K562 (cell line): Measurements from ENCODE around the gene SMAD3. TPM values are rescaled to one million over a fixed set of nuclear protein-coding genes. Genes with fewer than 3 reads are reported as not detected.
A peak's percentile ranks its signal among the peaks of the same experiment; 100 is the strongest.

Experiments
- BRCA1 ChIP-seq, 2 experiments: fragments of 450-650 bp in 1 of 2; sonication (generic) in 1 of 2; formaldehyde crosslinking in 1 of 2; IDR thresholded peaks; 2 replicates each; pipeline versions ENCODE4 v1.5.0 to v1.6.1; 2017 to 2020; ENCODE audit warnings: mild to moderate bottlenecking in 1 of 2, missing genetic modification reagents in 1 of 2
- CBX2 ChIP-seq: fragments of 200-600 bp; sonication (generic); IDR thresholded peaks from one replicate; pipeline ENCODE4 v1.6.1; 2012; ENCODE audit warnings: mild to moderate bottlenecking, low read length, inconsistent platforms; ENCODE audit not compliant: insufficient read depth, poor library complexity, severe bottlenecking
- HNRNPL ChIP-seq: fragments of 200-400 bp; formaldehyde crosslinking; IDR thresholded peaks from 2 replicates; pipeline ENCODE4 v1.6.1; 2017; ENCODE audit warnings: low read depth, mild to moderate bottlenecking, low read length
- MEF2D ChIP-seq: conservative IDR thresholded peaks from 2 replicates; pipeline ENCODE4 v1.6.1; 2016; ENCODE audit warnings: low read depth, missing genetic modification characterization, missing compliant biosample characterization
- MEIS2 ChIP-seq: fragments of 450-650 bp; IDR thresholded peaks from 2 replicates; pipeline ENCODE4 v1.6.1; 2014; ENCODE audit warnings: mild to moderate bottlenecking; ENCODE audit not compliant: partially characterized antibody
- POLR2AphosphoS5 ChIP-seq: IDR thresholded peaks from 2 replicates; pipeline ENCODE4 v1.6.1; 2011; ENCODE audit warnings: mild to moderate bottlenecking, low read depth, low read length, moderate library complexity; ENCODE audit not compliant: control insufficient read depth, insufficient read depth
- RFX7 ChIP-seq: fragments of 250-450 bp; sonication (Bioruptor Pico); IDR thresholded peaks from 2 replicates; pipeline ENCODE4 v1.5.1; 2021; ENCODE audit warnings: mild to moderate bottlenecking
- RREB1 ChIP-seq: fragments of 250-450 bp; sonication (Bioruptor Pico); IDR thresholded peaks from 2 replicates; pipeline ENCODE4 v1.4.0; 2020
- SAFB2 ChIP-seq: fragments of 200-400 bp; formaldehyde crosslinking; IDR thresholded peaks from 2 replicates; pipeline ENCODE4 v1.6.1; 2018; ENCODE audit warnings: borderline replicate concordance, low read length, low read depth, moderate library complexity; ENCODE audit not compliant: severe bottlenecking
- SRSF9 ChIP-seq: fragments of 200-400 bp; formaldehyde crosslinking; IDR thresholded peaks from 2 replicates; pipeline ENCODE4 v1.6.1; 2017; ENCODE audit warnings: low read depth, low read length, borderline replicate concordance
- WHSC1 ChIP-seq: IDR thresholded peaks from one replicate; pipeline ENCODE4 v1.6.1; 2012; ENCODE audit warnings: low read length, control low read depth, inconsistent platforms
- ZBTB43 ChIP-seq: sonication (generic); formaldehyde crosslinking; IDR thresholded peaks from 2 replicates; pipeline ENCODE4 v1.8.0; 2023; ENCODE audit warnings: mild to moderate bottlenecking, missing genetic modification reagents
- ZNF121 ChIP-seq: sonication (generic); formaldehyde crosslinking; conservative IDR thresholded peaks from 2 replicates; pipeline ENCODE4 v1.8.0; 2022; ENCODE audit warnings: missing genetic modification reagents
- polyA plus RNA-seq, 8 experiments: library from polyadenylated mRNA; depleted of rRNA in 4 of 8; stranded (reverse) in 5 of 8; unstranded in 3 of 8; fragments of >200 nt; fragmentation: Nextera tagmentation in 2 of 8; fragmentation: Illumina TruSeq in 1 of 8; extraction: Ambion mirVana in 2 of 8; extraction: Trizol in 1 of 8; gene quantifications; 2 replicates each; pipeline versions ENCODE4 v1.2.1 to v1.2.3, GENCODE V29; 2011 to 2014; ENCODE audit warnings: inconsistent platforms in 1 of 8, missing spikeins in 1 of 8
- total RNA-seq, 7 experiments: library from RNA; depleted of rRNA in 6 of 7; stranded (reverse); fragments of >200 nt in 6 of 7; fragmentation: Illumina TruSeq in 2 of 7; extraction: Trizol in 2 of 7; gene quantifications; 2 replicates each; pipeline versions ENCODE4 v1.2.1 to v1.2.3, GENCODE V29; 2011 to 2021; ENCODE audit warnings: low replicate concordance in 1 of 7
- TF ChIP-seq, protein P1 (sequence below): sonication (generic); formaldehyde crosslinking; IDR thresholded peaks from 2 replicates; pipeline ENCODE4 v1.8.0; 2022; ENCODE audit warnings: missing genetic modification reagents, mild to moderate bottlenecking, borderline replicate concordance
- TF ChIP-seq, protein P2 (sequence below): fragments of 250-450 bp; sonication (Bioruptor Pico); IDR thresholded peaks from 2 replicates; pipeline ENCODE4 v1.5.0; 2020; ENCODE audit warnings: mild to moderate bottlenecking

SMAD3 gene
- total and polyA plus RNA-seq, 9 of the 15 experiments (the other 6 are each of a cell fraction or from before 2014, with no cell fraction given) = 4.3 to 39.2 (median 11.1) TPM

DNA sequence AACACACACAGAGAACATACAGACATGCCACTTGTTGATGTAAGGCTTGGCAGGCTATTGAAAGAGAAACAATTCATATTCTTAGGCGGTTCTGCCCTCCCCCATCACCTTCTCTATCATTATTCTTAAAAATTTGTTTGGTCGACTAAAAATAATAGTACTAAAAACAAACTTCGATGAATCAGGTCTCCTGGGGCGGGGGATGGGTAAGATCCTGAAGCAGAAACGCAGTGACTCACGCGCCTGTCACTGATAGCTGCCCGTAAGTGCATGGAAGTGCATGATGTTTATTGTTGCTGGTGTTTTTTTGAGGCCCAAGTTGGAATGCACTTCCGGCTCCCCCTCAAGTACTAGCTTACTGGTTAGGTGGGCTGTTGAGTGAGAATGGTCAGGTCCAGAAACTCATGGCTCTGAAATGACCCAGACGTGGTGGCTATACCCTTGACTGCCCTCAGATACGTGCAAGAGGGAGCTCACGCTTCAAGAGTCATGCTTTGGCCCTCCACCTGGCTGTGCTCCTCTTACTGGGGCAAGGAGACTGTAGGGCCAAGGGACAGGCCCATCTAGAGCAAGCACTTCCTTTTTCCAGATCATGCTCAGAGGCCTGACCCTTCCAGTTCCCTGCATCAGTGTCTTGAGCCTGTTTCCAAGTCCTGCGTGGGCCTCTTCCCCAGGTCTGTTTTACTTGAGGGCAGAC lies 10.9 kb downstream of the SMAD3 start (continued):
- TF ChIP-seq RREB1 (CRISPR knock-in tag) = no peak
- TF ChIP-seq POLR2AphosphoS5 = peak; percentile 30; the same call in 1 of the 2 replicates
- no peak for TF ChIP-seq ZNF121 (CRISPR knock-in tag)
- TF ChIP-seq BRCA1 (IDR thresholded peaks at IDR 0.05) = no peak
- TF ChIP-seq BRCA1 (CRISPR knock-in tag; IDR thresholded peaks at IDR 0.05) = no peak
- no peak for TF ChIP-seq CBX2
- TF ChIP-seq WHSC1 = no peak
- TF ChIP-seq RFX7 (CRISPR knock-in tag) = no peak
- TF ChIP-seq, protein P1, sequence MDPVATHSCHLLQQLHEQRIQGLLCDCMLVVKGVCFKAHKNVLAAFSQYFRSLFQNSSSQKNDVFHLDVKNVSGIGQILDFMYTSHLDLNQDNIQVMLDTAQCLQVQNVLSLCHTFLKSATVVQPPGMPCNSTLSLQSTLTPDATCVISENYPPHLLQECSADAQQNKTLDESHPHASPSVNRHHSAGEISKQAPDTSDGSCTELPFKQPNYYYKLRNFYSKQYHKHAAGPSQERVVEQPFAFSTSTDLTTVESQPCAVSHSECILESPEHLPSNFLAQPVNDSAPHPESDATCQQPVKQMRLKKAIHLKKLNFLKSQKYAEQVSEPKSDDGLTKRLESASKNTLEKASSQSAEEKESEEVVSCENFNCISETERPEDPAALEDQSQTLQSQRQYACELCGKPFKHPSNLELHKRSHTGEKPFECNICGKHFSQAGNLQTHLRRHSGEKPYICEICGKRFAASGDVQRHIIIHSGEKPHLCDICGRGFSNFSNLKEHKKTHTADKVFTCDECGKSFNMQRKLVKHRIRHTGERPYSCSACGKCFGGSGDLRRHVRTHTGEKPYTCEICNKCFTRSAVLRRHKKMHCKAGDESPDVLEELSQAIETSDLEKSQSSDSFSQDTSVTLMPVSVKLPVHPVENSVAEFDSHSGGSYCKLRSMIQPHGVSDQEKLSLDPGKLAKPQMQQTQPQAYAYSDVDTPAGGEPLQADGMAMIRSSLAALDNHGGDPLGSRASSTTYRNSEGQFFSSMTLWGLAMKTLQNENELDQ (CRISPR knock-in tag) = no peak
- no peak for TF ChIP-seq SRSF9
- peak; percentile 76 for TF ChIP-seq MEIS2
- TF ChIP-seq, protein P2, sequence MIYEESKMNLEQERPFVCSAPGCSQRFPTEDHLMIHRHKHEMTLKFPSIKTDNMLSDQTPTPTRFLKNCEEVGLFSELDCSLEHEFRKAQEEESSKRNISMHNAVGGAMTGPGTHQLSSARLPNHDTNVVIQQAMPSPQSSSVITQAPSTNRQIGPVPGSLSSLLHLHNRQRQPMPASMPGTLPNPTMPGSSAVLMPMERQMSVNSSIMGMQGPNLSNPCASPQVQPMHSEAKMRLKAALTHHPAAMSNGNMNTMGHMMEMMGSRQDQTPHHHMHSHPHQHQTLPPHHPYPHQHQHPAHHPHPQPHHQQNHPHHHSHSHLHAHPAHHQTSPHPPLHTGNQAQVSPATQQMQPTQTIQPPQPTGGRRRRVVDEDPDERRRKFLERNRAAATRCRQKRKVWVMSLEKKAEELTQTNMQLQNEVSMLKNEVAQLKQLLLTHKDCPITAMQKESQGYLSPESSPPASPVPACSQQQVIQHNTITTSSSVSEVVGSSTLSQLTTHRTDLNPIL (CRISPR knock-in tag) = no peak
- no peak for TF ChIP-seq HNRNPL
- no peak for TF ChIP-seq SAFB2
- no peak for TF ChIP-seq ZBTB43
- TF ChIP-seq MEF2D = 0 out of 2 replicates have a peak, but pooled peaks have one; percentile 38
